ENCODE measurements around the gene GDAP2. TPM values are rescaled to one million over a fixed set of nuclear protein-coding genes. Genes with fewer than 3 reads are reported as not detected.

The GDAP2 gene
- total and polyA plus RNA-seq, 2 donors (not counting 1 experiment from before 2014, with no cell fraction given) = 6.8 to 36.7 TPM

- Histone ChIP-seq H2AFZ (ENCODE audit: insufficient read depth, low read depth, low read length, poor library complexity, severe bottlenecking) (no peak overlapping the region), H3K9me3 (ENCODE audit: control extremely low read depth in 1 of 3, control insufficient read depth in 2 of 3, insufficient read depth in 1 of 3, low read length in 2 of 3) (no peaks in the 10 kb centered on the region), H3K27me3 (replicated peaks in 1 of 4; ENCODE audit: control extremely low read depth in 1 of 4, control insufficient read depth in 3 of 4, insufficient read depth in 4 of 4, low read length in 3 of 4) (no peaks in the 10 kb centered on the region), H4K20me1 (ENCODE audit: control insufficient read depth, insufficient read depth, low read length, poor library complexity, severe bottlenecking) (no peaks in the 10 kb centered on the region), H3K9ac (ENCODE audit: low read length) (no peak overlapping the region), H3K4me3 (ENCODE audit: control extremely low read depth in 1 of 5, extremely low read depth in 1 of 5, insufficient read depth in 1 of 5, low read depth in 2 of 5, low read length in 4 of 5) (no peak overlapping the region), H3K36me3 (replicated peaks in 1 of 2; ENCODE audit: control extremely low read depth in 1 of 2, control insufficient read depth in 1 of 2, extremely low read depth in 1 of 2, insufficient read depth in 2 of 2, low read length in 1 of 2) (no peaks in the 10 kb centered on the region), H3K4me1 (ENCODE audit: control insufficient read depth in 2 of 2, insufficient read depth in 2 of 2, low read length in 2 of 2) (peaks cover 5 to 9% of the 10 kb centered on the region in 2 donors), H3K79me2 (ENCODE audit: control insufficient read depth, insufficient read depth, low read length) (no peaks in the 10 kb centered on the region), H3K27ac (ENCODE audit: low read length in 2 of 2) (no peak overlapping the region), H3K4me2 (replicated peaks; ENCODE audit: low read depth, low read length, poor library complexity, severe bottlenecking) (no peak overlapping the region)
- Mint-ChIP-seq H3K27ac (no peak overlapping the region), H3K9me3 (ENCODE audit: insufficient read depth) (no peaks in the 10 kb centered on the region), H3K27me3 (no peaks in the 10 kb centered on the region), H3K4me3 (no peak overlapping the region), H3K4me1 (peaks cover 12% of the 10 kb centered on the region)
- DNase-seq = no peak
- ChIA-PET CTCF (no interaction called here), POLR2A (no interaction called here)
- no peak for ATAC-seq (ENCODE audit: low read depth)
- 68% methylated on average over 3 of the region's 4 CpGs for WGBS (ENCODE audit: insufficient coverage)
- intact Hi-C loops (cut with micrococcal nuclease) = no loop called here
- no peak for TF ChIP-seq EZH2 (IDR thresholded peaks at IDR 0.05; ENCODE audit: borderline replicate concordance, insufficient read depth, low read depth, low read length, poor library complexity, severe bottlenecking)
- TF ChIP-seq, protein P1, sequence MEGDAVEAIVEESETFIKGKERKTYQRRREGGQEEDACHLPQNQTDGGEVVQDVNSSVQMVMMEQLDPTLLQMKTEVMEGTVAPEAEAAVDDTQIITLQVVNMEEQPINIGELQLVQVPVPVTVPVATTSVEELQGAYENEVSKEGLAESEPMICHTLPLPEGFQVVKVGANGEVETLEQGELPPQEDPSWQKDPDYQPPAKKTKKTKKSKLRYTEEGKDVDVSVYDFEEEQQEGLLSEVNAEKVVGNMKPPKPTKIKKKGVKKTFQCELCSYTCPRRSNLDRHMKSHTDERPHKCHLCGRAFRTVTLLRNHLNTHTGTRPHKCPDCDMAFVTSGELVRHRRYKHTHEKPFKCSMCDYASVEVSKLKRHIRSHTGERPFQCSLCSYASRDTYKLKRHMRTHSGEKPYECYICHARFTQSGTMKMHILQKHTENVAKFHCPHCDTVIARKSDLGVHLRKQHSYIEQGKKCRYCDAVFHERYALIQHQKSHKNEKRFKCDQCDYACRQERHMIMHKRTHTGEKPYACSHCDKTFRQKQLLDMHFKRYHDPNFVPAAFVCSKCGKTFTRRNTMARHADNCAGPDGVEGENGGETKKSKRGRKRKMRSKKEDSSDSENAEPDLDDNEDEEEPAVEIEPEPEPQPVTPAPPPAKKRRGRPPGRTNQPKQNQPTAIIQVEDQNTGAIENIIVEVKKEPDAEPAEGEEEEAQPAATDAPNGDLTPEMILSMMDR (IDR thresholded peaks at IDR 0.05) = no peak
Observed at GRCh38 chr1:117967477-117967876, 38.1 kb upstream of the GDAP2 start.

DNA sequence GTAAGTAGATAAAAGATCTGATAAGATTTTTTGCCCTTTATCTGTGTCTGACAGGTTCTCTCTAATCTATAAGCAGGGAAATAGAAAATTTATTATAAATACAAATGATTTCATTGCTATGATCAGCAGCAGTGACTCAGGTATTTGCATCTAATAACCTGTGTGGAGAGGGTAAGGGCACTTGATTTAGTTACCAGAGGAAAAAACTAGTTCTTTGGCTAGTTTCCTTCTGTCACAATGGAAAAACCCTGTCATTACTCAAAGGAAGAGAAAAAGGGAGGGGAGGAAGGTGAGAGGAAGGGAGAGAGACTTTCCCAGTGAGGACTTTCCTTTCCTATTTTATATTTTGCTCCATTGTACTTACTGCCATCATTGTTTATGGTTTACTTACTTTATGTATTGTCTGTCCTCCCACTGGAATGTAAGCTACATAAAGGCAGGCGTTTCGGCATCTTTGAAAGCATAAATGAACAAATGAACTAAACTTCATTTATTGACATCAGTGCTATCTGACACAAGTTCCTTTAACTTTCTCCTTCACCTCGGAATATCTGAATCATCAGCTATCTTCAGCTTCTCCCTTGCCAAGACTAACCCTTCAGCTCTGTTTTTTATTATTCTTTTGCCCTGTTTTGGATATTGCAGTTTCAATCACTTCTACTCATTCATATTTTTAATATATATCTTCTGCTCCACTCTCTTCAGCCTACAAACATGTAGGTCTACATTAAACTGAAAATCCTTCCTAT is 35.0 kb upstream of the GDAP2 start:
- POLR2A ChIA-PET = no interaction called here

More for the DNA sequence above, 35.0 kb upstream of the GDAP2 start:
- Histone ChIP-seq H3K79me2 (ENCODE audit: control insufficient read depth, insufficient read depth, low read length) (no peaks in the 10 kb centered on the region), H3K27ac (ENCODE audit: low read length in 2 of 2) (no peak overlapping the region), H4K20me1 (ENCODE audit: control insufficient read depth, insufficient read depth, low read length, poor library complexity, severe bottlenecking) (no peaks in the 10 kb centered on the region), H3K4me1 (ENCODE audit: control insufficient read depth in 2 of 2, insufficient read depth in 2 of 2, low read length in 2 of 2) (peaks cover 5 to 9% of the 10 kb centered on the region in 2 donors), H3K9ac (ENCODE audit: low read length) (no peak overlapping the region), H3K9me3 (ENCODE audit: control extremely low read depth in 1 of 3, control insufficient read depth in 2 of 3, insufficient read depth in 1 of 3, low read length in 2 of 3) (no peaks in the 10 kb centered on the region), H3K4me2 (replicated peaks; ENCODE audit: low read depth, low read length, poor library complexity, severe bottlenecking) (no peak overlapping the region), H3K36me3 (replicated peaks in 1 of 2; ENCODE audit: control extremely low read depth in 1 of 2, control insufficient read depth in 1 of 2, extremely low read depth in 1 of 2, insufficient read depth in 2 of 2, low read length in 1 of 2) (peaks cover 3 to 12% of the 10 kb centered on the region in 2 experiments), H3K4me3 (ENCODE audit: control extremely low read depth in 1 of 5, extremely low read depth in 1 of 5, insufficient read depth in 1 of 5, low read depth in 2 of 5, low read length in 4 of 5) (no peak overlapping the region), H3K27me3 (replicated peaks in 1 of 4; ENCODE audit: control extremely low read depth in 1 of 4, control insufficient read depth in 3 of 4, insufficient read depth in 4 of 4, low read length in 3 of 4) (no peaks in the 10 kb centered on the region), H2AFZ (ENCODE audit: insufficient read depth, low read depth, low read length, poor library complexity, severe bottlenecking) (no peak overlapping the region)
- CTCF ChIA-PET = no interaction called here
- no peaks in the 10 kb centered on the region for H3K9me3 Mint-ChIP-seq (ENCODE audit: insufficient read depth)
- DNase-seq = no peak
- TF ChIP-seq EZH2 (IDR thresholded peaks at IDR 0.05; ENCODE audit: borderline replicate concordance, insufficient read depth, low read depth, low read length, poor library complexity, severe bottlenecking) = no peak
- TF ChIP-seq, protein P1 (IDR thresholded peaks at IDR 0.05) = no peak
- no peaks in the 10 kb centered on the region for H3K27me3 Mint-ChIP-seq
- H3K27ac Mint-ChIP-seq = no peak overlapping the region
- H3K4me1 Mint-ChIP-seq = peaks cover 12% of the 10 kb centered on the region
- intact Hi-C loops (cut with micrococcal nuclease) = no loop called here
- no peak for ATAC-seq (ENCODE audit: low read depth)
- no peak overlapping the region for H3K4me3 Mint-ChIP-seq
- WGBS (ENCODE audit: insufficient coverage) = 90% methylated on average over 3 of the region's 3 CpGs

All from B cell (primary cell).